Bronchial epithelial cell (primary cell): ENCODE results near the gene ZNF454. TPM values are rescaled to one million over a fixed set of nuclear protein-coding genes. Genes with fewer than 3 reads are reported as not detected.

Experiments
- DNase-seq: peaks from one replicate; pipeline ENCODE4 v3.0.0-alpha.2; 2010; ENCODE audit warnings: low read depth
- FAIRE-seq: peaks from 2 replicates; lab custom pipeline; 2011; peaks lifted over from hg19 to GRCh38; lab: Jason Lieb, UNC
- H3K27me3 ChIP-seq: 2 replicates; pipeline ENCODE4 v1.5.1; 2011; ENCODE audit warnings: low read length; ENCODE audit not compliant: control insufficient read depth, insufficient read depth
- H3K36me3 ChIP-seq: 2 replicates; pipeline ENCODE4 v1.5.1; 2011; ENCODE audit warnings: low read length; ENCODE audit not compliant: control insufficient read depth, insufficient read depth
- H3K4me3 ChIP-seq: 2 replicates; pipeline ENCODE4 v1.5.1; 2011; ENCODE audit warnings: mild to moderate bottlenecking, low read depth, low read length, control low read depth
- total RNA-seq: library from RNA; depleted of rRNA; stranded (reverse); fragments of >200 nt; gene quantifications from 2 replicates; pipeline ENCODE4 v1.2.1, GENCODE V29; 2014
- TF ChIP-seq, protein P1 (sequence below): IDR thresholded peaks from 2 replicates; pipeline ENCODE4 v1.5.1; 2011; ENCODE audit warnings: mild to moderate bottlenecking, moderate library complexity, low read length, control low read depth, inconsistent platforms; ENCODE audit not compliant: insufficient read depth, severe bottlenecking

The ZNF454 gene
- 0.26 and 1.3 TPM in 2 replicates for total RNA-seq

DNA sequence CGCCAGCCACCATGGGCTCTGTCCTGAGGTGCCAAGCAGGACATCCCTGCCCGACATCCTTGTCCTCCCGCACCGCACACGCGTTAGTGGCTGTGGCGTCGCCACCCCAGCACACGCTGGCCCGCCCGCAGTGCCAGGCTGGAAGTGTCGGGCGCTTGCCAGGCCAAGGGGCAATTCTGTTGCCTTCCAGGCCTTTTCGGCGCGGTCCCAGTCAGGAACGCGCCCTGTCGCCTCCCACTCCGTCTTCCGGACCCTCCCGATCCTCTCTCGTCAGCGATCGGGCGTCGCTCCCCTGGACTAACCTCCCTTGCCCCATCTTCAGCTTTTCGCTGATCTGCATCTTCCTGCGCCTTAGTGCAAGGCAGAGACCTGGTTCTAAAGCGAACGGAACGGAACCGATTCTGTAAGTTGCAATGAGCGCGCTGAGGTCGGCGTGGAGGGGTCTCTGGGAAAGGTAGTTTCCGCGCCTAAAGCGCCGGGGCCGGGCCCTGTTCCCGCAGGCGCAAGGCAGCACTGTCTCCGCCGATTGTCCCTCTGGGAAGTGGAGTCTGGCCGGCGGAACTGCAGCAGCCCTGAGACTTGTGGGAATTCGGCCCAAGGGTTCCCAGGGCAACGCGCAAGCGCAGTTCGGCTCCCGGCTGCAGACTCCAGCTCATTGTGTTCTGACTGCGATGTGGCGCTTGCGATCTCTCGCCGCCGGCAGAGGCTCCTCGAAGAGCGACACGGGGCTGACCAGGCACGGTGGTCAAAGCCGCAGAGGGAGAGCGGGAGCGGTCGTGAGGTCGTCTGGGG lies at the start of gene ZNF454:
Gene ZNF454, plus strand, starts transcription at position 630 of the 792 bp plus-strand sequence. CDS start 1,594 bp downstream, outside the sequence.
- FAIRE-seq, result no peak
- peak; percentile 78 for DNase-seq
- Histone ChIP-seq H3K4me3 (peak within 1 kb of the TSS; percentile 49), H3K27me3 (no peaks in the 10 kb centered on the region), H3K36me3 (no peaks in the 10 kb centered on the region)
- TF ChIP-seq, protein P1, sequence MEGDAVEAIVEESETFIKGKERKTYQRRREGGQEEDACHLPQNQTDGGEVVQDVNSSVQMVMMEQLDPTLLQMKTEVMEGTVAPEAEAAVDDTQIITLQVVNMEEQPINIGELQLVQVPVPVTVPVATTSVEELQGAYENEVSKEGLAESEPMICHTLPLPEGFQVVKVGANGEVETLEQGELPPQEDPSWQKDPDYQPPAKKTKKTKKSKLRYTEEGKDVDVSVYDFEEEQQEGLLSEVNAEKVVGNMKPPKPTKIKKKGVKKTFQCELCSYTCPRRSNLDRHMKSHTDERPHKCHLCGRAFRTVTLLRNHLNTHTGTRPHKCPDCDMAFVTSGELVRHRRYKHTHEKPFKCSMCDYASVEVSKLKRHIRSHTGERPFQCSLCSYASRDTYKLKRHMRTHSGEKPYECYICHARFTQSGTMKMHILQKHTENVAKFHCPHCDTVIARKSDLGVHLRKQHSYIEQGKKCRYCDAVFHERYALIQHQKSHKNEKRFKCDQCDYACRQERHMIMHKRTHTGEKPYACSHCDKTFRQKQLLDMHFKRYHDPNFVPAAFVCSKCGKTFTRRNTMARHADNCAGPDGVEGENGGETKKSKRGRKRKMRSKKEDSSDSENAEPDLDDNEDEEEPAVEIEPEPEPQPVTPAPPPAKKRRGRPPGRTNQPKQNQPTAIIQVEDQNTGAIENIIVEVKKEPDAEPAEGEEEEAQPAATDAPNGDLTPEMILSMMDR, result no peak

DNA sequence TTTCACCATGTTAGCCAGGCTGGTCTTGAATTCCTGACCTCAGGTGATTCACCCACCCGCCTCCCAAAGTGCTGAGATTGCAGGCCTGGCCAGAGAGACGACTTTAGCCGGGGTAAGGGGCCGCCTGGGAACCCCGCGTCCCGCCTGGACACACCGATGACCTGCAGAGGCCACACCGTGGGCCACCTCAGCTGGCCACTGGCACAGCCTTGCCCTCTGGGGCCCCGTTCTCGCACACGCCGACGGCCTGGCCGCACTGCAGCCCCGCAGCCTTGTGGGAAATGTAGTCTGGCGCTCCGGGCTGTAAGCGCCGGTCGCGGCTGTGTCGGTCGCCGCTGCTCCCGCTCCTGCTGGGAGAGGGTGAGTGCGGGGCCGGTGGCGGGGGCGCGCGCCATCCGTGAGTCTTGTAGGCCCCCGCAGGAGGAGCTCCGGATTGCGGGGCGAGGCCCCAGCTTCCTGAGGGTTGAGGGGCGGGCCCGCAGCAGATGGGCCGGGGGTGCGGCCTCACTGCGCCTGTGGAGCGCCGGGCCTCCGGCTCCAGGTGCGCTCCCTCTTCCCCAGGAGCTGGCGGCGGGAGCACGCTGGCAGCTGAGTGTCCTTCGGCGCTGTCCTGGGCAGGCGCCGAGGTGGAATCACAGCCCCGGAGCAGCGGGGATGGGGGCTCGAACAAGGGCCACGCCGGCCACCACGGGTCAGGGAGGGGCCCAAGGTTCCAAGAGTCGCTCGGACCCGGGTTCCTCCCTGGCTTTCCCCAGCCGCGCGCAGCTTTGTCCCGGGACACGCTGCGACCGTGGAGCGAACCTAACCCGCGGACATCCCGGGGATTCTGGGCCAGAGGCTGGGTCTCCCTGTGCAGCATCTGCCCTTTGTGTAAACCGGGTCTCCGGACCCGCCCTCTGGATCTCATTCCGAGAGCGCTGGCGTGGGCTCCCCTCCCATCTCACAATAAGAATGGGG lies 45.1 kb upstream of the ZNF454 start, which contains the start of gene ZFP2:
Gene ZFP2, plus strand, starts transcription at position 299 of the 957 bp plus-strand sequence. CDS start 35,401 bp downstream, outside the sequence.
- Histone ChIP-seq H3K27me3 (no peaks in the 10 kb centered on the region), H3K36me3 (no peaks in the 10 kb centered on the region), H3K4me3 (peak within 1 kb of the TSS; percentile 83)
- FAIRE-seq (no peak), DNase-seq (peak; percentile 40)
- TF ChIP-seq, protein P1, result no peak

DNA sequence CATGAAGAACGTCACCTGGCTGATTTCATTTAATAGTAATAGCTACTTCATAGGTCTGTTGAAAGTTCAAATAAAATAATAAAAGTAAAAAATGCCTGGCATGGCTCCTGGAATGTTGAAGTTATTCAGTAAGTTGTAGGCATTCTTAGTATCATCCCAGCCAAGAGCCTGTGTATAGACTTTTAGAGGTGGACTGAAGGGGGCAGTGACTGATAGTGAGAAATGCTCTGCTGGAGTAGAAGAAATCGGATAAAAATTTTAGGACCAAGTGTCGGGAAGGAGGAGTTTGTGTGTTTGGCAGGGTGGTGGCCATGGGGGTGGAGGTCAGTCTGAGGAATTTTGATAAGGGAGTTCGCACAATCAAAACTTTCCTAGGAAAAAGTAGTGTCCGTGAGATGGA lies 41.7 kb upstream of the ZNF454 start:
- DNase-seq, result no peak
- TF ChIP-seq, protein P1, result no peak
- Histone ChIP-seq H3K27me3 (no peaks in the 10 kb centered on the region), H3K36me3 (no peaks in the 10 kb centered on the region), H3K4me3 (no peak overlapping the region)
- no peak for FAIRE-seq

GRCh38 chr5:178902849-178903248 lies 38.1 kb upstream of the ZNF454 start:
- DNase-seq (peak; percentile 83), FAIRE-seq (no peak)
- TF ChIP-seq, protein P1, result no peak
- Histone ChIP-seq H3K4me3 (no peak overlapping the region), H3K36me3 (no peaks in the 10 kb centered on the region), H3K27me3 (no peaks in the 10 kb centered on the region)

DNA sequence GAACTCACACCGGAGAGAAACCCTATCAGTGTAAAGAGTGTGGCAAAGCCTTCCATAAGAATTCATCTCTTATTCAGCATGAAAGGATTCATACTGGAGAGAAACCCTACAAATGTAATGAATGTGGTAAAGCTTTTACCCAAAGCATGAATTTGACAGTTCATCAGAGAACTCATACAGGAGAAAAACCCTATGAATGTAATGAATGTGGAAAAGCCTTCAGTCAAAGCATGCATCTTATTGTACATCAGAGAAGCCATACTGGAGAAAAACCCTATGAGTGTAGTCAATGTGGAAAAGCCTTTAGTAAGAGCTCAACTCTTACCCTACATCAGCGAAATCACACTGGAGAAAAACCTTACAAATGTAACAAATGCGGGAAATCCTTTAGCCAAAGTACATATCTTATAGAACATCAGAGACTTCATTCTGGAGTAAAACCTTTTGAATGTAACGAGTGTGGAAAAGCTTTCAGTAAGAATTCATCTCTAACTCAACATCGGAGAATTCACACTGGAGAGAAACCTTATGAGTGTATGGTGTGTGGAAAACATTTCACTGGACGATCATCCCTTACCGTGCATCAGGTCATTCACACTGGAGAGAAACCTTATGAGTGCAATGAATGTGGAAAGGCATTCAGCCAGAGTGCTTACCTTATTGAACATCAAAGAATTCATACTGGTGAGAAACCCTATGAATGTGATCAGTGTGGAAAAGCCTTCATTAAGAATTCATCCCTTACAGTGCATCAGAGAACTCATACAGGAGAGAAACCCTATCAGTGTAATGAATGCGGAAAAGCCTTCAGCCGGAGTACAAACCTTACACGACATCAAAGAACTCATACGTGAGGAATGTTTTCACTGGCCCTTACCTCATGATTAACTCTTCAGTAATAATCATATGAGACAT lies 8.9 kb upstream of the ZNF454 start:
- no peak for DNase-seq
- H3K4me3 ChIP-seq, result no peak overlapping the region
- TF ChIP-seq, protein P1, result no peak
- FAIRE-seq, result no peak
- no peaks in the 10 kb centered on the region for H3K36me3 ChIP-seq
- H3K27me3 ChIP-seq, result no peaks in the 10 kb centered on the region
